GM19238 (cell line): ENCODE measurements around the gene USP48.
"Not testable (repeated sequence)": the region's sequence is repeated elsewhere in the genome, so short reads cannot be mapped to it uniquely, and the experiment has no call there.

ENCODE experiments used
- DNase-seq: peaks from one replicate; pipeline ENCODE4 v3.0.0; 2011; ENCODE audit warnings: low spot score; ENCODE audit not compliant: insufficient read length

Gene USP48

GRCh38 chr1:21782868-21783678 is at the start of gene USP48:
Gene USP48, minus strand, starts transcription at chr1:21783149. Its CDS starts 192 bp downstream, at chr1:21782957.
- DNase-seq = peak; percentile 69

DNA sequence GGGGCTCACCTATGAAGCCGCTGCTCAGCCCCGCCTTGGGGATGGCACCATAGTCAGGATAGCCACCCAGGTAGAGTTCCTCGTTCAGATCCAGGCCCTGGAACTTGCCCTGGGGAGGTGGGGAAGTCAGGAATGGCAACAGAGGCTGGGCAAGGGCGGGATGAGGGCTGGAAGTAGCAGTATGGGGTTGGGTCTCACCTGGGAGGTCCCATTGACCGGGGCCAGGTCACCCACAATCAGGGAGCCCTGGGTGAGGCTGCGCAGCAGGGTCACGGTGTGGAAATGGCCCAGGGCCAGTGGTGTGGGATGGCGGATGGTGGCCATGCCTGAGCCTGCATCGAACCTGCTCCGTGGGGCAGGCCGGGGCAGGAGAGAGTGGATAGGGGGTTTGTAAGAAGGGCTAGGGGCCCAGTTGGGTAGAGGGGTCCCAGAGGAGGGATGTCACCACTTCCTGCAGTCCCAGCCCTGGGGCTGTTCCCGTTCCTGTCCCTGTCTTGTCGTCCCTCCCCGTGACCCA is 48.6 kb upstream of the USP48 start:
- DNase-seq = no peak

DNA sequence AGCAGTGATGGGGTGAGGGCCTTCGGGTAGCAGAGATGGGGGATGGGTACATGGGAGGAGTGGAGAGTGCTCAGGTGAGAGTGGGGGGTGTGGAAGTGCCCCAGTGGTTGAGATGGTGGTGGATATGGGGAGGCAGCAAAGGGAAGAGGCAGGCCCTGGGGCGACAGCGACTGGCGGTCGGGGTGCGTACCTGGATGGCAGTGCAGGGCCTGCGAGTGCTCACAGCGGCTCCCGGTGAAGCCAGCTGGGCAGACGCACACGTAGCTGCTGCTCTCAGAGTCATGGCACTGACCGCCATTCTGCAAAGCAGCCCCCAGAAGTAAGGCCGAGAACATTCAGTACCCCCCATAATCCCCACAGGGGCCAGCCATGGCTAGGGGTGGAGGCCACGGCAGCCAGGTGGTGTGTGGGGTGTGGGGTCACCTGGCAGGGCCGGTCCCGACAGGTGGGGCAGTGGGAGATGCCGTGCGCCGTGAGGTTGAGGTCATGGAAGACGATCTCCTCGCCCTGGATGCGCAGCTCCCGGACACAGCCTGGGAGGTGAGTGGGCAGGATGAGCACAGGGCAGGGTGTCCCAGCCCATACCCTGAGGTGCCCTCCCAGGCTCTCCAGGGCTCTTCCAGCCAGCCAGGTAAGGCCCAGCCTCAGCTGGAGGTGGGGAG is 48.0 kb upstream of the USP48 start:
- DNase-seq = no peak

DNA sequence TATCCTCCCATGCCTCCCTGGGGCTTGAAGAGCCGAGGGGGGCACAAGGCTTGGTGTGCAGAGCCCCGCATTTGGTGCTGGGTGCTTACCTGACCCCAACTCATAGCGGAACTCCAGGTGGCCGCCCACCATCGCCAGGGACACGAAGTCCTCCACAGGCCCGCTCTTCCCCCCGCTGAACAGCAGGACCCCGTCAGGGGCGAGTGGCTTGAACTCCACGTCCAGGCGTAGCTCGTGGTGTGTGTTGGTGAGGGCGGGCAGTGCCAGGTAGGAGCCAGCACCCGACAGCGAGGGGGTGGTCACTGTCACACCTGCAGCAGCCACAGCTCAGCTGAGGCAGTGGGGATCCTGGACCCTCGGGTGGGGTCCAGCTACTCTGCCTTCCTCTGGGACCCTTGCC is 46.3 kb upstream of the USP48 start:
- DNase-seq = no peak

GRCh38 chr1:21828506-21829210 is 45.7 kb upstream of the USP48 start:
- no peak for DNase-seq

GRCh38 chr1:21828075-21828474 is 45.1 kb upstream of the USP48 start:
- no peak for DNase-seq

- no peak for DNase-seq
These were observed 44.3 kb upstream of the USP48 start for GRCh38 chr1:21827141-21827679.

GRCh38 chr1:21826694-21827093 is 43.7 kb upstream of the USP48 start:
- DNase-seq = not testable (repeated sequence)

- no peak for DNase-seq
These were observed 42.4 kb upstream of the USP48 start for GRCh38 chr1:21825393-21825792.

DNA sequence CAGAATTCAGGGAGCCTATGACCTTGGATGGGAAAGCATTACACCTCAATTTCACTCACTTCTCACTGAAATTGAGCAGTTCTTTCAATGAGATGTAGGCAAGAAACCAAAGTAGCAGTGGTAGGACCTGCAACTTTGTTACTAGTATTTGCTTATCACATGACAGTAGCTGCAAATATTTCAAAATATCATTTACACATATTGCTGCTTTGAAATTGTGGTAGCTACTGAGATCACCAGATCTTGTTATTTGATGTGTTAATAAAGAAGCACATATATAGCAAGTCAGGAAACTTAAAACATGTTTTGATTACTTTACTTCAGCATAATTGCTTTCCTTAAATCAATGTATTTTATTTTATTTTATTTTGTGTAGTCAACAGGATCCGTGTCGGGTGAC is 42.0 kb upstream of the USP48 start:
- no peak for DNase-seq

GRCh38 chr1:21823980-21824702 is 41.2 kb upstream of the USP48 start:
- DNase-seq = no peak

- DNase-seq = no peak
These were observed 40.4 kb upstream of the USP48 start for GRCh38 chr1:21823206-21823979.

- no peak for DNase-seq
These were observed 39.4 kb upstream of the USP48 start for GRCh38 chr1:21822349-21822748.

GRCh38 chr1:21821385-21822019 is 38.6 kb upstream of the USP48 start:
- DNase-seq = no peak

DNA sequence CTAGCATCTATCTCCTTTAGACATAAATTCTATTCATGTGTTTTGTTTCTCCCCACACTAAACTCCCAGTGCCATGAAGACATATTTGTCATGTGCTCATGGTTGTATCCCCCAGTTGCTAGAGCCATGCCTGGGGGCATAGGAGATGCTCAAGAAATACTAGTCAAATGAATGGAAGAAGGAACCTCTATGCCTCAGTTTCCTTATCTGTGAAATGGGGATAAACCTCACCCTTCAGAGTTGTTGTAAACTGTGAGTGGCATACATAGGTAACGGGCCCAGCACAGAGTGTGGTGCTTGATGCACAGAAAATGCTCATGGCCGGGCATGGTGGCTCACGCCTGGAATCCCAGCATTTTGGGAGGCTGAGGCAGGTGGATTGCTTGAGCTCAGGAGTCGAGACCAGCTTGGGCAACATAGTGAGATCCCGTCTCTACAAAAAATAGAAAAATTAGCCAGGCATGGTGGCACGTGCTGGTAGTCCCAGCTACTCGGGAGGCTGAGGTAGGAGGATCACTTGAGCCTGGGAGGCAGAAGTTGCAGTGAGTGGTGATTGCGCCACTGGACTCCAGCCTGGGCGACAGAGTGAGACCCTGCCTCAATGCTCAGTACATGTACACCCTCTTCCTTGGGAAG is 37.8 kb upstream of the USP48 start:
- DNase-seq = no peak

DNA sequence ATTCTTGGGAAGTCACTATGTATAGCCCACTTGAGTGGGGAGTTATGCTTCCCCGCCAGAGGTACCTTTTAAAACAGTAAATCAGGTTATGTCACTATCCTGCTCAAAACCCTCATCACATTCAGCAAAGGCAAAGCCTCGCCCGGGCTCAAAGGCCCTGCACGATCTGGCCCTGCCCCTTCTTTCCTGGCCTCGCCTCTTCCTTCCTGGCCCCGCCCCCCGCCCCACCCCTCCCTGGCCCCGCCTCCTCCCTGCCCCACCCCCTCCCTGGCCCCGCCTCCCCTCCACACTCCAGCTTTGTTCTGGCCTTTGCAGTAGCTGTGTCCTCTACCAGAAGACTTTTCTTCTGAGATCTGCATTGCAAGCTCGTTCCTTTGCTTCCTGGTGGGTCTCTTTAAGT is 35.7 kb upstream of the USP48 start:
- DNase-seq = peak; percentile 73

DNA sequence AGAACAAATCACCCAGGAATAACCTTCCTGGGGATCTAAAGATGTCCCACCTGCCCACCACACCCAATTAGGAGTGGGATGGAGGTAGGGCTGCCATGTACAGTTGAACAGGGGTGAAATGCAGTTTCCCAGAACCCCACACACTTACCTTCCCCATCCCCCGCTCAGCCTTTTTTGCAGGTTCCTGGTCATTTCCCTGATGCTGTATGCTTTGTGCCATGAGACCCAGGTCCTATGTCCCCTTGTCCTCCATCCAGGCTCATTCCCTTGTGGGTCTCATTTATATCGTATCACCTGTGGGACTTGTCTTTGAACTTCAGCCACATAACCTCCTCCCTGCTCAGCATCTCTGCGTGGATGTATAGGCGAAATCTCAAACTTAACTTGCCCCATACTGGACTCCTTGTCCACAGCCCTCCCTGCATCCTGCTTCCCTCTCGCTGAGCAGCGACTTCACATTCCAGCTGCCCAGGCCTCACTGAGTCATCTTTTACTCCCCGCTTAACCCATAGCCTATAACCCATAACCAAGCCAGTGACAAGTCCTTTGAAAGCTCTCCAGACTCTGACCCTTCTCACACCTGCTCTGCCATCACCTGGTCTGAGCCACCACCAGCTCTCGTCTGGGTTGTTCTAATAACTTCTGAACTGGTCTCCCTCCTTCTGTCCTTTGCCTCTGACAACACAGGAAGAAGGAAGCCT is 33.8 kb upstream of the USP48 start:
- no peak for DNase-seq

DNA sequence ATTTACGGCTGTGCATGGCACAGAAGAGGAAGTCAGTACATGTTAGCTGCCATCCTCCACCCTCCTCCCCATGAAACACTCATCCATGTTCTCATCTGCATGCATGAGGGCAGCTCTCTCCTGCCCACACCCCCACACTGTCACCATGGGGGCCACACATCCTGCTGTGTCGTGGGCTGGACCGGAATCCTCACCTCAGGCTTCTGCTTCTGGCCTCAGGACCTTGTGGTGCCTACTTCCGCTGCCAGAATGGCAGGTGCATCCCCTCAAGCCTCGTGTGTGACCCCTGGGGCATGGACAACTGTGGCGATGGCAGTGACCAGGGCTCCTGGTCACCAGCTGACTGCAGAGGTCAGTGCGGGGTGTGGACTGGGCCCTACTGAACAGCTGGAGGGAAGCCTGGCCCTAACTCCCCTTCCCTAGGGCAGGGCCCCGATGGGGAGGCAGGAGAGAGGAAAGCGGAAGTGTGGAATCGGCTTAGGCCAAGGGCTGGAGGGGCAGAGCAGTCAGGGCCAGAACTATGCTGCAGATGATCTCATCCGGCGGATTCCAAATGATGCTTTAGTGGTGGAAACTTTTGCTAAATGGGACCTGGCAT is 32.9 kb upstream of the USP48 start:
- no peak for DNase-seq
